HEK293 (cell line): Measurements from ENCODE around the gene SFT2D2.

Experiments used
- HOXD13 ChIP-seq: sonication (generic); formaldehyde crosslinking; IDR thresholded peaks from 2 replicates; pipeline ENCODE4 v1.8.0; 2022; ENCODE audit warnings: missing genetic modification reagents, borderline replicate concordance
- KLF1 ChIP-seq: fragments of 450-650 bp; formaldehyde crosslinking; IDR thresholded peaks from 2 replicates; pipeline ENCODE4 v1.5.1; 2016; ENCODE audit warnings: missing biosample characterization, missing genetic modification characterization
- MEIS1 ChIP-seq: sonication (generic); formaldehyde crosslinking; IDR thresholded peaks from 2 replicates; pipeline ENCODE4 v1.8.1; 2022; ENCODE audit warnings: missing genetic modification reagents, mild to moderate bottlenecking, borderline replicate concordance
- MZF1 ChIP-seq: fragments of 450-650 bp; formaldehyde crosslinking; IDR thresholded peaks from 2 replicates; pipeline ENCODE4 v1.5.1; 2017; ENCODE audit warnings: missing biosample characterization, missing genetic modification characterization, borderline replicate concordance
- TCF7L2 ChIP-seq: IDR thresholded peaks from 2 replicates; pipeline ENCODE4 v1.6.1; 2011; ENCODE audit warnings: low read depth, mild to moderate bottlenecking, inconsistent platforms, low read length, moderate library complexity, borderline replicate concordance
- ZNF140 ChIP-seq: fragments of 450-650 bp; formaldehyde crosslinking; IDR thresholded peaks from 2 replicates; pipeline ENCODE4 v1.5.1; 2016; ENCODE audit warnings: missing biosample characterization, missing genetic modification characterization
- ZNF548 ChIP-seq: fragments of 450-650 bp; formaldehyde crosslinking; IDR thresholded peaks from 2 replicates; pipeline ENCODE4 v1.5.1; 2016; ENCODE audit warnings: missing biosample characterization, missing genetic modification characterization
- ZNF660 ChIP-seq: fragments of 450-650 bp; IDR thresholded peaks from 2 replicates; pipeline ENCODE4 v1.5.1; 2018; ENCODE audit warnings: missing biosample characterization, mild to moderate bottlenecking, missing genetic modification characterization
- ZNF664 ChIP-seq: fragments of 450-650 bp; formaldehyde crosslinking; IDR thresholded peaks from 2 replicates; pipeline ENCODE4 v1.5.1; 2016; ENCODE audit warnings: missing biosample characterization, missing genetic modification characterization
- TF ChIP-seq, protein P1 (sequence below): fragments of 450-650 bp; formaldehyde crosslinking; conservative IDR thresholded peaks from 2 replicates; pipeline ENCODE4 v1.5.1; 2016; ENCODE audit warnings: low read depth, missing biosample characterization, missing genetic modification characterization
- TF ChIP-seq, protein P2 (sequence below): fragments of 450-650 bp; formaldehyde crosslinking; IDR thresholded peaks from 2 replicates; pipeline ENCODE4 v1.5.1; 2016; ENCODE audit warnings: missing biosample characterization, missing genetic modification characterization
- TF ChIP-seq, protein P3 (sequence below): fragments of 450-650 bp; formaldehyde crosslinking; IDR thresholded peaks from 2 replicates; pipeline ENCODE4 v1.5.1; 2016; ENCODE audit warnings: missing biosample characterization, missing genetic modification characterization
- TF ChIP-seq, protein P4 (sequence below): fragments of 450-650 bp; formaldehyde crosslinking; IDR thresholded peaks from 2 replicates; pipeline ENCODE4 v1.5.1; 2017; ENCODE audit warnings: missing biosample characterization, mild to moderate bottlenecking, missing genetic modification characterization, moderate library complexity

DNA sequence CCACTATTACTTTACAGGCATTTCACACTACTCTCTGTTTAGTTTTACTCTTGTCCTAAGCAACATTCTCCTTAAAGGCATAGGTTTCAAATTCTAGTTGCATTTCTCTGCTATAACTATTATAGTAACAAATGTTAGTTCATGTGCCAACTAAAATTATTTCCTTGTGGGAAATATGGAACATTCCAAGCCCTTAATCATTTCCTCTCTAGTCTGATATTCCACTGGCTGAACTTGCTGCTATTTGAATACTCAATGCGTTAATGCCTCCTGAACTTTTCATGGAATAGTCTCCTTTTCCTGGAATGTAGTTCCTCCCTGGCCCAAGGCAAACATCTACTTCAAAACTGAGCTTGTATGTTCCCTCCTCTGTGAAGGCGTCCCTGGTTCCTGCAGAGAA lies 35.6 kb downstream of the SFT2D2 start:
- TF ChIP-seq, protein P1, sequence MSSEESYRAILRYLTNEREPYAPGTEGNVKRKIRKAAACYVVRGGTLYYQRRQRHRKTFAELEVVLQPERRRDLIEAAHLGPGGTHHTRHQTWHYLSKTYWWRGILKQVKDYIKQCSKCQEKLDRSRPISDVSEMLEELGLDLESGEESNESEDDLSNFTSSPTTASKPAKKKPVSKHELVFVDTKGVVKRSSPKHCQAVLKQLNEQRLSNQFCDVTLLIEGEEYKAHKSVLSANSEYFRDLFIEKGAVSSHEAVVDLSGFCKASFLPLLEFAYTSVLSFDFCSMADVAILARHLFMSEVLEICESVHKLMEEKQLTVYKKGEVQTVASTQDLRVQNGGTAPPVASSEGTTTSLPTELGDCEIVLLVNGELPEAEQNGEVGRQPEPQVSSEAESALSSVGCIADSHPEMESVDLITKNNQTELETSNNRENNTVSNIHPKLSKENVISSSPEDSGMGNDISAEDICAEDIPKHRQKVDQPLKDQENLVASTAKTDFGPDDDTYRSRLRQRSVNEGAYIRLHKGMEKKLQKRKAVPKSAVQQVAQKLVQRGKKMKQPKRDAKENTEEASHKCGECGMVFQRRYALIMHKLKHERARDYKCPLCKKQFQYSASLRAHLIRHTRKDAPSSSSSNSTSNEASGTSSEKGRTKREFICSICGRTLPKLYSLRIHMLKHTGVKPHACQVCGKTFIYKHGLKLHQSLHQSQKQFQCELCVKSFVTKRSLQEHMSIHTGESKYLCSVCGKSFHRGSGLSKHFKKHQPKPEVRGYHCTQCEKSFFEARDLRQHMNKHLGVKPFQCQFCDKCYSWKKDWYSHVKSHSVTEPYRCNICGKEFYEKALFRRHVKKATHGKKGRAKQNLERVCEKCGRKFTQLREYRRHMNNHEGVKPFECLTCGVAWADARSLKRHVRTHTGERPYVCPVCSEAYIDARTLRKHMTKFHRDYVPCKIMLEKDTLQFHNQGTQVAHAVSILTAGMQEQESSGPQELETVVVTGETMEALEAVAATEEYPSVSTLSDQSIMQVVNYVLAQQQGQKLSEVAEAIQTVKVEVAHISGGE = no peak
- no peak for TF ChIP-seq ZNF140 (tag by site-specific recombination)
- TF ChIP-seq ZNF548 (tag by site-specific recombination) = no peak
- TF ChIP-seq, protein P2, sequence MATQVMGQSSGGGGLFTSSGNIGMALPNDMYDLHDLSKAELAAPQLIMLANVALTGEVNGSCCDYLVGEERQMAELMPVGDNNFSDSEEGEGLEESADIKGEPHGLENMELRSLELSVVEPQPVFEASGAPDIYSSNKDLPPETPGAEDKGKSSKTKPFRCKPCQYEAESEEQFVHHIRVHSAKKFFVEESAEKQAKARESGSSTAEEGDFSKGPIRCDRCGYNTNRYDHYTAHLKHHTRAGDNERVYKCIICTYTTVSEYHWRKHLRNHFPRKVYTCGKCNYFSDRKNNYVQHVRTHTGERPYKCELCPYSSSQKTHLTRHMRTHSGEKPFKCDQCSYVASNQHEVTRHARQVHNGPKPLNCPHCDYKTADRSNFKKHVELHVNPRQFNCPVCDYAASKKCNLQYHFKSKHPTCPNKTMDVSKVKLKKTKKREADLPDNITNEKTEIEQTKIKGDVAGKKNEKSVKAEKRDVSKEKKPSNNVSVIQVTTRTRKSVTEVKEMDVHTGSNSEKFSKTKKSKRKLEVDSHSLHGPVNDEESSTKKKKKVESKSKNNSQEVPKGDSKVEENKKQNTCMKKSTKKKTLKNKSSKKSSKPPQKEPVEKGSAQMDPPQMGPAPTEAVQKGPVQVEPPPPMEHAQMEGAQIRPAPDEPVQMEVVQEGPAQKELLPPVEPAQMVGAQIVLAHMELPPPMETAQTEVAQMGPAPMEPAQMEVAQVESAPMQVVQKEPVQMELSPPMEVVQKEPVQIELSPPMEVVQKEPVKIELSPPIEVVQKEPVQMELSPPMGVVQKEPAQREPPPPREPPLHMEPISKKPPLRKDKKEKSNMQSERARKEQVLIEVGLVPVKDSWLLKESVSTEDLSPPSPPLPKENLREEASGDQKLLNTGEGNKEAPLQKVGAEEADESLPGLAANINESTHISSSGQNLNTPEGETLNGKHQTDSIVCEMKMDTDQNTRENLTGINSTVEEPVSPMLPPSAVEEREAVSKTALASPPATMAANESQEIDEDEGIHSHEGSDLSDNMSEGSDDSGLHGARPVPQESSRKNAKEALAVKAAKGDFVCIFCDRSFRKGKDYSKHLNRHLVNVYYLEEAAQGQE (tag by site-specific recombination) = no peak
- TF ChIP-seq, protein P3, sequence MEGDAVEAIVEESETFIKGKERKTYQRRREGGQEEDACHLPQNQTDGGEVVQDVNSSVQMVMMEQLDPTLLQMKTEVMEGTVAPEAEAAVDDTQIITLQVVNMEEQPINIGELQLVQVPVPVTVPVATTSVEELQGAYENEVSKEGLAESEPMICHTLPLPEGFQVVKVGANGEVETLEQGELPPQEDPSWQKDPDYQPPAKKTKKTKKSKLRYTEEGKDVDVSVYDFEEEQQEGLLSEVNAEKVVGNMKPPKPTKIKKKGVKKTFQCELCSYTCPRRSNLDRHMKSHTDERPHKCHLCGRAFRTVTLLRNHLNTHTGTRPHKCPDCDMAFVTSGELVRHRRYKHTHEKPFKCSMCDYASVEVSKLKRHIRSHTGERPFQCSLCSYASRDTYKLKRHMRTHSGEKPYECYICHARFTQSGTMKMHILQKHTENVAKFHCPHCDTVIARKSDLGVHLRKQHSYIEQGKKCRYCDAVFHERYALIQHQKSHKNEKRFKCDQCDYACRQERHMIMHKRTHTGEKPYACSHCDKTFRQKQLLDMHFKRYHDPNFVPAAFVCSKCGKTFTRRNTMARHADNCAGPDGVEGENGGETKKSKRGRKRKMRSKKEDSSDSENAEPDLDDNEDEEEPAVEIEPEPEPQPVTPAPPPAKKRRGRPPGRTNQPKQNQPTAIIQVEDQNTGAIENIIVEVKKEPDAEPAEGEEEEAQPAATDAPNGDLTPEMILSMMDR (tag by site-specific recombination) = no peak
- no peak for TF ChIP-seq ZNF660 (tag by site-specific recombination)
- no peak for TF ChIP-seq MZF1
- TF ChIP-seq ZNF664 (tag by site-specific recombination) = no peak
- no peak for TF ChIP-seq KLF1 (tag by site-specific recombination)
- TF ChIP-seq, protein P4, sequence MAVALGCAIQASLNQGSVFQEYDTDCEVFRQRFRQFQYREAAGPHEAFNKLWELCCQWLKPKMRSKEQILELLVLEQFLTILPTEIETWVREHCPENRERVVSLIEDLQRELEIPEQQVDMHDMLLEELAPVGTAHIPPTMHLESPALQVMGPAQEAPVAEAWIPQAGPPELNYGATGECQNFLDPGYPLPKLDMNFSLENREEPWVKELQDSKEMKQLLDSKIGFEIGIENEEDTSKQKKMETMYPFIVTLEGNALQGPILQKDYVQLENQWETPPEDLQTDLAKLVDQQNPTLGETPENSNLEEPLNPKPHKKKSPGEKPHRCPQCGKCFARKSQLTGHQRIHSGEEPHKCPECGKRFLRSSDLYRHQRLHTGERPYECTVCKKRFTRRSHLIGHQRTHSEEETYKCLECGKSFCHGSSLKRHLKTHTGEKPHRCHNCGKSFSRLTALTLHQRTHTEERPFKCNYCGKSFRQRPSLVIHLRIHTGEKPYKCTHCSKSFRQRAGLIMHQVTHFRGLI (tag by site-specific recombination) = no peak
- no peak for TF ChIP-seq TCF7L2
- no peak for TF ChIP-seq HOXD13 (CRISPR knock-in tag)
- TF ChIP-seq MEIS1 (CRISPR knock-in tag) = no peak
